HS-5 (cell line): ENCODE measurements around the gene SLC35E1.
"Not testable (repeated sequence)": the region's sequence is repeated elsewhere in the genome, so short reads cannot be mapped to it uniquely, and the experiment has no call there.

Experiments used
- DNase-seq: peaks from one replicate; pipeline ENCODE4 v3.0.0-alpha.2; 2012; ENCODE audit warnings: low read depth

The SLC35E1 gene

DNA sequence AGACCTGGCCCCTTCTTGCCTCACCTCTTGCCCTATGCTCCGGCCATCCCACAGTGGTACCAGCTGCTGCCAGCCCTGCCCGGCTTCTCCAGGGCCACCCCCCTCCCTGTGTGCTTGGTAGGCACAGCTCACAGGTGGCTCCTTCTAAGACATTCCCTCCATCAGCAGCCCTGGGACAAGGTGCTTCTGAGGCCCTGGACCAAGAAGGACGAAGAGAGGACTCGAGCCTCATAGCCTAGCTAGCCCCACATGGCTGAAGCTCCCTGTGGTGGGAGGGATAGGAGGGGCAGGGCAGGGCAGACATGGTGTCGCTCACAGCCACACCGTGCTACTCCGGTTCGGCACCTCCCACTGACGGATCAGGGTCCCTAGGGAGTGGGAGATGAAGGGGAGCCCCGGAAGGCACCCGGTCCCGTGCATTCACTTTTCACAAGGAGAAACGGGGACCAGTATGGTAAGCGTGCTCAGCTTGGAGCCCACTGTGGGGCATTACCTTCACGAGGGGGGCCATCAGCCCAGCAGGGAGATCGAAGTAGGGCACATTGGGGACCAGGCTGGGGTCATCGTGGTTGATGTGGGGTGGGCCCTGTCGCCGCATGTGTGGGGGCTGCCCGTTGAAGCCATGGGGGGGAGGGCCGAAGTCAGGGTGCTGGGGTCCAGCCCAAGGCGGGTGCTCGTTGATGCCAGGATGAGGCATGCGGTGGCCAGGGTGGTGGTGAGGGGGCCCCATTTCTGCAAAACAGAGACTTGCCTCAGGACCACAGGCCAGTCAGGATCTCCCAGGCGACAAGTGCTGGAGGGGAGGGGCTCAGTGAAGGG is 49.4 kb downstream of the SLC35E1 start:
- no peak for DNase-seq

DNA sequence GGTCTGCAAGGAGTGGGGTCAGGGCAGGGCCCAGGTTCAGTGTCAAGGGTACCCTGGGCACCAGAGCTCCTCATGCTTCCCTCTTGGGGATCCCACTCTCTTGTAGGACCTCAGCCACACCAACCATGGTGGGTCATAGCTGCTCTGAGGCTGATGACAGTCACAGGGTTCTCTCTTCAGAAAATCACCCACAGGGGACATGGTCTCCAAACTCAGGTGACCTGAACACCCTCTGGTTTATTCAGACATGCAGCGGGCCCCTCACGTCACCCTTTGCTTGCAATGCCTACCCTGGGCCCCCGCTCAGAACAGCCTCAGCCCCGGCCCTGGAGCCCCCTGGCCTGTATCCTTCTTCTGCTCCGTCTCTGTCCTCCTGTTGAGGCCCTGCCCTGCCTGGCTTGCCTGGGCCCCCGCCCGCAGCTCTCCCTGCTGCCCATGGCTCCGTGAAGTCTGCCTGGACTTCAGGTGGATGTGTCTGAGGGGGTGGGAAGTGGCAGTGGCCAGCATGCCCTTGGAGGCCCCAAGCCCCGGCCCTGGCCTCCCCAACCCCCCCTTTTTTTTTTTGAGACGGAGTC is 50.4 kb downstream of the SLC35E1 start:
- no peak for DNase-seq

DNA sequence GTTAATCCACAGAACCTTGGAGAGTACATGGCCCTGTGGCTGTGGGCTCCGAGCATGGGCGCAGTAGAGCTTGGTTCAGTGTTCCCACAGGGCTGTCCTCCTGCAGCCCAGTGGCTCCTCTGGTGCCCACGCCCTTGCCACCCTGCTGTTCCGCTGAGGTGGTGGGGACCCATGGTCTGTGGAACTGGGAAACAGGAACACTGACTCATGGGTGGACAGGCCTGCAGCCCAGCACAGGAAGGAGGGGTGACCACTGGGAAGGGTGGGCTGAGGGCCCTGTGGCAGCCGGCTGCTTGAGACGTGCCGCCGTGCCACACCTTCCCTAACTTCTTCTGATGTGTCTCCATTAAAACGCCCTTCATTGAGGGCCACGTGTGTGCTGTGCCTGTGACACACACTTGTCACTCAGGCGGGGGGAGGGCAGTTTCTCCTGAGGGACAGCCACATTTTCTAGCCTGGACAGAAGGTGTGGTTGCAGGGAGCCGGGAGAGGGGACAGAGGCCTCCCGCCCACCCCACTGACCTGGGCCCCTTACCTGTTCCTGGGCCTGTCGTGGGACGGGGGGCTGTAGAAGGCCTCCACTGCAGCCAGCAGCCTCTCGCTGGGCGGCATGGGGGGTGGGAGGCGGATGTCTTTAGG is 51.1 kb downstream of the SLC35E1 start:
- no peak for DNase-seq

DNA sequence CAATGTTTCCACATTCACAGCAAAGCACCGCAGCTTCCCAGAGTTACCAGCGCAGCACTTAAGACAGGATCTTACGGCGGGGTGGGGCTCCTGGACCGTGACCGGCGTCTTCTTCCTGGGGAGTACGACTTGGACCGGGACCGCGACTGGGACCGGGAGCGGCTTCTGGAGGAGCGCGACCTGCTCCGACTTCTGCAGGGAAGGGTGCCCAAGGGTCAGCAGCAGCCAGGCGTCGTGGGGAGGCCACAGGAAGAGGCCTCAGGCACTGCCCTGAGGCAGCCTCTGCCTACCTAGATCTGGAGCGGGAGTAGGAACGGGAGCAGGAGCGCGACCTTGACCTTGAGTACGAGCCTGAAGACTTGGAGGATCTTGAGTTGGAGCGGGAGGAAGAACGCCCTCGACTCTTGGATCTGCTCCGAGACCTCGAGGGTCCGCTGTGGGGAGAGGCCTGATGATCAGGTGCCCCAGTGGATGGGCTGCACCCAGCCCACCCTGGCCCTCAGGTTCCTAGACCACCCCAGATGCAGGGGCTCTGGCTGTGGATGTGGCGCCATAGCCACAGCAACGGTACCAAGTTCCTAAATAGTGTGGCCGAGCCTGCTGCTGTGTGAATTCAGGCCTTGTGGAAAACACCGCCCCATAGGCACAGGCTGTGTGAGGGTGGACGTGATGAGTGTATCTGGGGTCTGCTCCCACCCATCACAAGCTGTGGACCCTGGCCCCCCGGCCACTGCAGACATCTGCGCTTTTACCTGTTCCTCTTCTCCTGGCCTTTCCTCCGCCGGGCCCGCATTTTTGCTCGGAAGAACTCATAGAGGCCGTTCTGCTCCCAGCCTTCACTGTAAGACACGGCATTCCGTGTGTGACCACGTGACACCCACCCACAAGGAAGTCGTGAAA is 51.9 kb downstream of the SLC35E1 start:
- no peak for DNase-seq

DNA sequence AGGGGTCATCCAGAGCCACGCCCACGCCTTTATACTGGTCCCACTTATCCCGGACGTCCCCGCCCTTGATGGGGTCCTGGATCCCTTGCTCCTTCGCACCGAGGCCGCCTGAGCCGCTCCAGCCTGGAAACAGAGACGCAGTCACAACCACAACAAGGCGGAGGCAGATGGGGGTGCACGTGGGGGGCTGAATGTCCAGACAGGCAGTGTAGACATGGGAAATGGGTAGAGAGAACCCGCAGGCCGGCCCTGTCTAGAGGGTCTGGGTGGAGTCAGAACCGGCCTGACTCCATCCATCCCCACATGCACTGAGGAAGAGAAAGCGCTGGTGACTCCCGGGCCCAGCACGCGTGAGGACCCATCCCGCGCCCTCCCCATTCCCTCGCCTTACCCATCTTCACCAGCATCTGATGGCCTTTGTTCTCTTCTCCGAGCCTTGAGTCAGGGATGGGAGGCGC is 53.0 kb downstream of the SLC35E1 start:
- no peak for DNase-seq

DNA sequence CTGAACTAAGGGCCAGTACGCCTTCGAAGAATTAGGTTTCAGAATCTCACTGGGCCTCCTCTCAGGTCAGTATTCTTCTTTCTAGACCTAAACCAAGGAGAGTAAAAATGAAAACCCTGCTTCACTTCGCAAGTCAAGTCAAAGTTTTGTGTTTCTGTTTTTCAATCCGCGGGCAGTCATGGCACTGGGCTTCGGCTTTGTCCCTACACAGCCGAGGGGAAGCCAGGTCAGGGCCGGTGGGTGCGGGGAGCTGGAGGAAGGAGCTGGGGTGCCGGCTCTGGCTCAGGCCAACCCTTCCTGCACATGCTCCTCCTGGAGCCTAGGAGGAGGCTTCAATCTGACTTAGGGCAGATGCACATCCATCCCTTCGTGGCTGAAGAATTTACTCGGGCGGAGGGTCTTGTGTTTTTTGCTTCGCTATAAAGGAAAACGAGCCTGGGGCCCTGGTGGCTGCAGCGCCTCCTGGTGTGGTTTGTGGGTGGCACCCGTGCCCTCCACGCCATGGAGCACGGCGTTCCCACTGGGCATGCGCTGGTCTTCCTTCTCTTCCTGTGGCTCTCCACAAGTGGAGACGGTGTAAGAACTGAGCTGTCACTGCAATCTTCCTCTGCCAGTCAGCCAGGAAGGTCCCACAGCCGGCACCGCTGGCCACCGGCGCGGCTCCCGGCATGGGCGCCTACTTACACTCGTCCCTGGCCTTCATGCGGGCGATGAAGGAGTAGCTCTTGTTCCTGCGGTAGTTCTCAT is 53.6 kb downstream of the SLC35E1 start:
- no peak for DNase-seq

DNA sequence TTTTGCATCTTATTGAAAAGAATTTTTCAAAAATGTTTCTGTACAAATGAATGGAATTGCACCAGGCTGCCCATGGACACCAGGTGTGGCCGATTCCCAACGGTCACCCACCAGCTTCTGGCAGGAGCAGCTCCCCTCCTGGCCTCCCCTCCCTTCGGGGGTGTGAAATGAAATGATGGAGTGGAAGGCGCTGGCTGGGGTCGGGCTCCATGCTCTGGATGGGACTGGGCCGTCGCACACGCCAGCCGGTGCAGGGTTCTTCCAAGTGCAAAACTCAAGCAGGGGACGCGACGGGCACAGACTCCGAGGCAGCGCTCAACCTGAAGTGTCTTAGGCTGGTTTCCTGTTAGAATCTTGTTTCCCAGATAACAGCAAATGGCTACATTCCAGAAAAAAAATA is 54.2 kb downstream of the SLC35E1 start:
- no peak for DNase-seq

DNA sequence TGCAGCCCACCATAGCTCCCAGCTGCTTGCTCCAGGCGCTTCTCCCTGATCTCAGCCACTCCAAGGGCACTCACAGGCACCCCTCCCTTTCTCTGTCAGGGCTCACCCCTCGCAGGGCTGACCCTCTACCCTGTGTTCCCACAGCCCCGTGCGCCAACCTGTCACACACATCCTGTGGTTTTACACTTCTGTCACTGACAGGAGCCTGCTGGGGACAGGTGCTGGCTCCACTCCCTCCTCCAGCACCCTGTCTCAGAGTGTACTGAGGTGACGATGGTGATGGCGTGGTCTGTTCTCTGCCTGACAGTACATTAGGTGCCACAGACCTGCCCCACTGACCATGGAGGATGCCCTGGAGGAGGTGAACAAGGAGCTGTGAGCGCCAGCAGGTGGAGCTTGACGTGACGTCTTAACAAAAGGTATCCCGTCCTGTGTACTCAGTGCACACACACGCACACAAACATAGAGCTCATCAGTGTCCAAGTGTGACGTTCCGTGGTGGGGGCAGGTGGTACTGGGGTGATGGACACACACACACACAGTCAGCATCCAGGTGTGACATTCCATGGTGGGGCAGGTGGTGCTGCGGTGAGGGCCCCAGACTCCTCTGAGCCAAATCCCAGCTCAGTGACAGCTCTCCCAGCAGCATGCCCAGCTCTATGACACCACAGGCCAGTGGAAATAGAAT is 55.1 kb downstream of the SLC35E1 start:
- DNase-seq, result no peak

DNA sequence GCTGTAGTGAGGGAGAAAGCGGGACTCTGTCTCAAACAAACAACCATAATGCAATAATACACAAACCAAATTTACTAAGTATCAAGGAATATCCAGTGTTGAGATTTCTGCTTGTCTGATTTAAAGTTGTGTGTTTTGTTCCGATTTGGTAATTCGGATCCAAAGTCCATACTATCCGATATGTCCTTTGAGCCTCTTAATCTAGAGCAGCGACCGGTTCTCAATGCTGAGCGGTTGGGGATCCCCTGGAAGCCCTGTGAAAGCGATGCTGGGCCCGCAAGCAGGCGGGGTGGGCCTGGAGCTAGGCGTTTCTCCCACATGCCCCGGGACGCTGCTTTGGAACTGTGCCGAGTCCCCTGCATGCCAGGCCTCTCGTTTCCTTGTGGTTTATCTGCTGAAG is 55.8 kb downstream of the SLC35E1 start:
- no peak for DNase-seq

DNA sequence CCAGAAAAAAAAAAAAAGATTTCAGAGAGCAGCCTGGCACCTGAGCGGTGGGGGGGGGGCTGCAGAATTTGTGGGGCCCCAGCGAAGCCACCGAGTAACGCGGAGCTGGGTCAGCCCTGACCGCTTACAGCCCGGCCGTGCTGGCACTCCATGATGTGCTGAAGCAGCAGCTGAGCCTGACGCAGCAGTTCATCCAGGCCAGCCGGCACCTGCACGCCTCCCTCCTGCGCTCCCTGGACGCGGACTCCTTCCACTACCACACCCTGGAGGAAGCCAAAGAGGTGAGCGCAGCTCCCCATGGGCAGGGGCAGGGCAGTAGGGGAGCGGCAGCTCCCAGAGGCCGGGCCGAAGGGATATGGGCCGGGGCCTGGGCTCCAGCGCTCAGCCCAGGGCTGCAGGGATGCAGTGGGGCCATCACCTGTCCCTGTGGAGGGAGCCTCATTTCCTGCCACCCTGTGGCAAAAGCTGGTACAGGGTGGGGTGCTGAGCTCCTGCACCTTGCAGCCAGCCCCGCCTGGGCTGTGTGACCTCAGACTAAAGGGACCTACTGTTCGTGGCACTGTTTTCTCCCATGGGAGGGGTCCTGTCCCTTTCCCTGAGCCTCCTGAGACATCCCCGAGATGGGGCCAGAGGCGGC is 57.7 kb downstream of the SLC35E1 start:
- no peak for DNase-seq

DNA sequence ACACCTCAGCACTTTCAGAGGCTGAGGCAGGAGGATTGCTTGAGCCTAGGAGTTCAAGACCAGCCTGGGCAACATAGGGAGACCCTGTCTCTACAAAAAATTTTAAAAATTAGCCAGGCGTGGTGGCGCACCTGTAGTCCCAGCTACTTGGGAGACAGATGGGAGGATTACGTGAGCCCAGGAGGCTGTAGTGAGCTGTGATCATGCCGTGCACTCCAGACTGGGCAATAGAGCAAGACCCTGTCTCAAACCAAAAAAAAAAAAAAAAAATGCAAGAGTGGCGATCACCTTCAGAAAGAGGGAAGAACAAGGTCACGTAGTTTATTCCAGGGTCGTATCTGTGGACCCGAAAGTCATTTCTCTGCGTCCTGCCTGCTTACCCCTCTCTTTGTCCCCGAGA is 59.6 kb downstream of the SLC35E1 start:
- DNase-seq, result not testable (repeated sequence)

DNA sequence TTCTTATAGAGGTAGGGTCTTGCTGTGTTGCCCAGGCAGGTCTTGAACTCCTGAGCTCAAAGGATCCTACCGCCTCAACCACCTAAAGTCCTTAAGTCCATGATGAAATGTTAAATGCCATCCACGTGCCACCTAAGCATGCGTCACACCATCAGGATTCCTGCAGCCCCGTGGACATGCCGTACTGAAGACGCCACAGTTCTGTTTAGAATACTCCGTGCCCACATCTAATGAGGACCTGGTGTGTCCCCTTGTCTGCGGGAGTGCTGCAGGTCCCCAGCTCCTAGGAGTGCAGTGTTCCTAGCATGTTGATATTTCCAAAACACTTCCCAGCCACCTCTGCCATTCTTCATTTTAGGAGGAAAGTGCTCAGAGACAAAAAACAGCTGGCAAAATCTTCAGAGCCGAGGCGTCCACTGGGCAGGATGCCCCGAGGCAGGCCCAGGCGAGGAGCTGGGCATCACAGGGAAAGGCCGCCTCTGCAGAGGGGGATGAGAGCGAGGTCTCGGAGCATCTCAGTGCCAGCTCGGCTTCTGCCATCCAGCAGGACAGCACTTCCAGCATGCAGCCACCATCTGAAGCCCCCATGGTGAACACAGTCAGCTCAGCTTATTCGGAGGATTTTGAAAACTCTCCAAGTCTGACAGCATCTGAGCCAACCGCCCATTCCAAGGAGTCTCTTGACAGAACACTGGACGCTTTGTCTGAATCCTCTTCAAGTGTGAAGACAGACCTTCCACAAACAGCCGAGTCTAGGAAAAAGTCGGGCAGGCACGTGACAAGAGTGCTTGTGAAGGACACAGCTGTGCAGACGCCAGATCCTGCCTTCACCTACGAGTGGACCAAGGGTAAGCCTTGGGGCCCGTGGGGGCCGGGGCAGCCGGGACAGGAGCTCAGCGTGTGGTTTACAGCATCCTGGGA is 62.8 kb downstream of the SLC35E1 start:
- no peak for DNase-seq

DNA sequence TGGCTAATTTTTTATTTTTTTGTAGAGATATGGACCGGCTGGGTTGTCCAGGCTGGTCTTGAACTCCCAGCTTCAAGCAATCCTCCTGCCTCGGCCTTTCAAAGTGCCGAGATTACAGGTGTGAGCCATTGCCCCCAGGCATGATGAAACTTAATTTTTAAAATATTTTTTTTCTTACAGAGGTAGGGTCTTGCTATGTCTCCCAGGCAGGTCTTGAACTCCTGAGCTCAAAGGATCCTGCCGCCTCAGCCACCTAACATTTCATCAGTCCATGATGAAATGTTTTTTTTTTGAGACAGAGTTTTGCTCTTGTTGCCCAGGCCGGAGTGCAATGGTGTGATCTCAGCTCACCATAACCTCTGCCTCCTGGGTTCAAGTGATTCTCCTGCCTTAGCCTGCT is 63.7 kb downstream of the SLC35E1 start:
- no peak for DNase-seq

DNA sequence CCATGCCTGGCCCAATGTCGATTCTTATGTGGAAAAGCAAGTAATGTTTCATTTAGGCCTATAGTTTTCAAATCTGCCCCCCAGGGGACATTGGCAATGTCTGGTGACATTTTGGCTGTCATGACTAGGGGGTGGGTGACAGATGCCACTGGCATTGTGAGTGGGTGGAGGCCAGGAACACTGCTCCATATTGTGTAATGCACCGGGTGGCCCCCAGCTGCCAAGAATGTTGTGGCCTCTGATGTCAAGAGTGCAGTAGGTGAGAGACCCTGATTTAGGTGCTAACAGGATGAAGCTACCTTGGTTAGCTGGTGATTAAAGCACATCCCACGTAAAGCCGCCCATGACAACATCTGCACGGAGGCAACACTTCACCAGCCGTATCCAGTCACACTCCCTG is 65.3 kb downstream of the SLC35E1 start:
- no peak for DNase-seq

DNA sequence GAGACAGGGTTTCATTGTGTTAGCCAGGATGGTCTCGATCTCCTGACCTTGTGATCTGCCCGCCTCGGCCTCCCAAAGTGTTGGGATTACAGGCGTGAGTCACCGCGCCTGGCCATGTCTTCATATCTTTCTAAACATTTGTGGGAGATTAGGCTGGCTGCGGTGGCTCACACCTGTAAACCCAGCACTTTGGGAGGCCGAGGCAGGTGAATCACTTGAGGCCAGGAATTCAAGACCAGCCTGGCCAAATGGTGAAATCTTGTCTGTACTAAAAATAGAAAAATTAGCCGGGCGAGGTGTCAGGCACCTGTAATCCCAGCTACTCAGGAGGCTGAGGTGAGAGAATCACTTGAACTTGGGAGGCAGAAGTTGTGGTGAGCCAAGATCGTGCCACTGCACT is 66.1 kb downstream of the SLC35E1 start:
- DNase-seq, result not testable (repeated sequence)

DNA sequence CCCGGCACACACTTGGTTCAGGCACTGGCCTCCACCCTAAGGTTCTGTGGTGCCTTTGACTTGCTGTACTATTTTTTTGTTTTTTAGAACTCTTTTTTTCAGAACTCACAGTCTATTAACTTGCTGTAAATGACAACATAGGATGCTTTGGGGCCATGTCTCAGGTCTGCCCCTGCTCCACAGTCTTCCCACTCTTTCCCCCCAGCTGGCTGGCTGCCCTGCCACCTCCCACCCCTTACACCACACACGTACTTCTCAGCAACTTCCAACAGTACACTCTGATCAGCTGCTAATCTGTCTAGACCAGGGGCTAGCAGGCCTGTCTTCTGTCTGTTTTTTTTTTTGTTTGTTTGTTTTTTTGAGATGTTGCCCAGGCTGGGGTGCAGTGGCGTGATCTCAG is 67.9 kb downstream of the SLC35E1 start:
- DNase-seq, result no peak
